Fibroblast of lung (primary cell): ENCODE data around the gene RANGRF.

Experiments
- CTCF ChIP-seq, 2 donors: IDR thresholded peaks in 1 of 2; conservative IDR thresholded peaks in 1 of 2; 1 replicate in 1 of 2; 2 replicates in 1 of 2; pipeline ENCODE4 v1.5.1; 2011 to 2012; ENCODE audit warnings: low read length in 2 of 2, control low read depth in 1 of 2, inconsistent platforms in 1 of 2, low read depth in 1 of 2, mild to moderate bottlenecking in 1 of 2
- EZH2 ChIP-seq: IDR thresholded peaks from 2 replicates; pipeline ENCODE4 v1.5.1; 2012; ENCODE audit warnings: low read length, control low read depth, mild to moderate bottlenecking; ENCODE audit errors: missing control alignments

GRCh38 chr17:8244768-8245167, 43.7 kb upstream of the RANGRF start:
- TF ChIP-seq CTCF (conservative IDR thresholded peaks at IDR 0.05 in 1 of 2, IDR thresholded peaks at IDR 0.05 in 1 of 2; ENCODE audit: low read depth in 1 of 2, low read length in 2 of 2) (no peak), EZH2 (no peak)
